SK-N-SH treated with all-trans-retinoic acid at 6 μM for 48 hours (cell line): ENCODE results near the gene SEL1L3.

Source experiments
- ARNTL ChIP-seq: fragments of 450-650 bp; formaldehyde crosslinking; IDR thresholded peaks from 2 replicates; pipeline ENCODE4 v1.5.0; 2020; ENCODE audit warnings: low read depth, mild to moderate bottlenecking, moderate library complexity, borderline replicate concordance
- CSRNP3 ChIP-seq: fragments of 250-450 bp; sonication (Bioruptor Pico); IDR thresholded peaks from 2 replicates; pipeline ENCODE4 v1.5.1; 2021; ENCODE audit warnings: mild to moderate bottlenecking, moderate library complexity
- ISL1 ChIP-seq: fragments of 250-450 bp; sonication (Bioruptor Pico); IDR thresholded peaks from 2 replicates; pipeline ENCODE4 v2.1.2; 2022; ENCODE audit warnings: mild to moderate bottlenecking, moderate library complexity
- OSR1 ChIP-seq: fragments of 250-450 bp; sonication (Bioruptor Pico); IDR thresholded peaks from 2 replicates; pipeline ENCODE4 v1.8.0; 2022; ENCODE audit warnings: moderate library complexity, mild to moderate bottlenecking, inconsistent platforms
- PPARA ChIP-seq: fragments of 250-450 bp; sonication (Bioruptor Pico); IDR thresholded peaks from 2 replicates; pipeline ENCODE4 v1.5.0; 2020; ENCODE audit warnings: mild to moderate bottlenecking, borderline replicate concordance
- RARB ChIP-seq: fragments of 250-450 bp; sonication (Bioruptor Pico); IDR thresholded peaks from 2 replicates; pipeline ENCODE4 v1.8.0; 2021; ENCODE audit warnings: mild to moderate bottlenecking, moderate library complexity
- SNAI2 ChIP-seq: fragments of 250-450 bp; sonication (Bioruptor Pico); IDR thresholded peaks from 2 replicates; pipeline ENCODE4 v1.5.0; 2020; ENCODE audit warnings: mild to moderate bottlenecking, moderate library complexity
- TOX ChIP-seq: fragments of 250-450 bp; sonication (Bioruptor Pico); IDR thresholded peaks from 2 replicates; pipeline ENCODE4 v1.8.0; 2021; ENCODE audit warnings: mild to moderate bottlenecking, moderate library complexity, borderline replicate concordance
- ZFP30 ChIP-seq: fragments of 450-650 bp; formaldehyde crosslinking; IDR thresholded peaks from 2 replicates; pipeline ENCODE4 v1.5.0; 2022; ENCODE audit warnings: mild to moderate bottlenecking, moderate library complexity
- ZNF565 ChIP-seq: fragments of 450-650 bp; formaldehyde crosslinking; conservative IDR thresholded peaks from 2 replicates; pipeline ENCODE4 v1.5.0; 2020; ENCODE audit warnings: low read depth, mild to moderate bottlenecking, moderate library complexity
- ZNF8 ChIP-seq: fragments of 450-650 bp; formaldehyde crosslinking; IDR thresholded peaks from 2 replicates; pipeline ENCODE4 v1.5.0; 2020; ENCODE audit warnings: mild to moderate bottlenecking, moderate library complexity
- TF ChIP-seq, protein P1 (sequence below): fragments of 250-450 bp; sonication (Bioruptor Pico); IDR thresholded peaks from 2 replicates; pipeline ENCODE4 v1.8.0; 2020; ENCODE audit warnings: mild to moderate bottlenecking, moderate library complexity, borderline replicate concordance
- TF ChIP-seq, protein P2 (sequence below): fragments of 250-450 bp; sonication (Bioruptor Pico); IDR thresholded peaks from 2 replicates; pipeline ENCODE4 v1.5.1; 2020; ENCODE audit warnings: low read depth, mild to moderate bottlenecking, moderate library complexity

DNA sequence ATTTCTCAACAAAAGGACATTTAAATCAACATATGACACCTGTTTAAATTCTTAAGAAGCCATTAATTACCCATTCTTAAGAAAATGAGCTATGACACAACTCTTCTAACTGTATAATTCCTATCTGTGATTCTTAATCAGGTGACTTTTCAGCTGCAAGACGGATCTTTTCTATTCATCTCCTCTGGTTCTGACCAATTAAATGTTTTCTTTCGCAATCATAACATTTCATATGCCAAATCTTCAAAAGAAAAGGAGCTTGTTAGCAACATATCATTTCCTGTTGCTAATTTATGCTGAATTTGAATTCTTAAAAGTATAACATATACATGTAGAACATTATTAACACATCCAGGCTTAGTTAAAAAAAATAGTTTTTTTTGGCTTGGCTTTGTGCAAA, 62.5 kb downstream of the SEL1L3 start:
- TF ChIP-seq CSRNP3 (CRISPR knock-in tag) (no peak), ARNTL (CRISPR knock-in tag) (no peak), TOX (CRISPR knock-in tag) (no peak), ISL1 (CRISPR knock-in tag) (no peak), OSR1 (no peak), ZNF565 (CRISPR knock-in tag) (no peak), ZNF8 (CRISPR knock-in tag) (no peak), ZFP30 (CRISPR knock-in tag) (no peak), SNAI2 (CRISPR knock-in tag) (no peak), PPARA (CRISPR knock-in tag) (no peak), RARB (no peak)
- TF ChIP-seq, protein P1, sequence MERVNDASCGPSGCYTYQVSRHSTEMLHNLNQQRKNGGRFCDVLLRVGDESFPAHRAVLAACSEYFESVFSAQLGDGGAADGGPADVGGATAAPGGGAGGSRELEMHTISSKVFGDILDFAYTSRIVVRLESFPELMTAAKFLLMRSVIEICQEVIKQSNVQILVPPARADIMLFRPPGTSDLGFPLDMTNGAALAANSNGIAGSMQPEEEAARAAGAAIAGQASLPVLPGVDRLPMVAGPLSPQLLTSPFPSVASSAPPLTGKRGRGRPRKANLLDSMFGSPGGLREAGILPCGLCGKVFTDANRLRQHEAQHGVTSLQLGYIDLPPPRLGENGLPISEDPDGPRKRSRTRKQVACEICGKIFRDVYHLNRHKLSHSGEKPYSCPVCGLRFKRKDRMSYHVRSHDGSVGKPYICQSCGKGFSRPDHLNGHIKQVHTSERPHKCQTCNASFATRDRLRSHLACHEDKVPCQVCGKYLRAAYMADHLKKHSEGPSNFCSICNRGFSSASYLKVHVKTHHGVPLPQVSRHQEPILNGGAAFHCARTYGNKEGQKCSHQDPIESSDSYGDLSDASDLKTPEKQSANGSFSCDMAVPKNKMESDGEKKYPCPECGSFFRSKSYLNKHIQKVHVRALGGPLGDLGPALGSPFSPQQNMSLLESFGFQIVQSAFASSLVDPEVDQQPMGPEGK (CRISPR knock-in tag): no peak
- TF ChIP-seq, protein P2, sequence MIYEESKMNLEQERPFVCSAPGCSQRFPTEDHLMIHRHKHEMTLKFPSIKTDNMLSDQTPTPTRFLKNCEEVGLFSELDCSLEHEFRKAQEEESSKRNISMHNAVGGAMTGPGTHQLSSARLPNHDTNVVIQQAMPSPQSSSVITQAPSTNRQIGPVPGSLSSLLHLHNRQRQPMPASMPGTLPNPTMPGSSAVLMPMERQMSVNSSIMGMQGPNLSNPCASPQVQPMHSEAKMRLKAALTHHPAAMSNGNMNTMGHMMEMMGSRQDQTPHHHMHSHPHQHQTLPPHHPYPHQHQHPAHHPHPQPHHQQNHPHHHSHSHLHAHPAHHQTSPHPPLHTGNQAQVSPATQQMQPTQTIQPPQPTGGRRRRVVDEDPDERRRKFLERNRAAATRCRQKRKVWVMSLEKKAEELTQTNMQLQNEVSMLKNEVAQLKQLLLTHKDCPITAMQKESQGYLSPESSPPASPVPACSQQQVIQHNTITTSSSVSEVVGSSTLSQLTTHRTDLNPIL (CRISPR knock-in tag): no peak
